HFFc6 (cell line): Measurements from ENCODE around the gene DMRTB1. TPM values are rescaled to one million over a fixed set of nuclear protein-coding genes. Genes with fewer than 3 reads are reported as not detected.
A peak's percentile ranks its signal among the peaks of the same experiment; 100 is the strongest.

Experiments
- DNase-seq: peaks from one replicate; pipeline ENCODE4 v3.0.0-alpha.2; 2018
- H3K27ac Mint-ChIP-seq: 2 replicates; pipeline ENCODE4 v1.8.0; 2020; ENCODE audit warnings: mild to moderate bottlenecking, mixed read lengths
- H3K27me3 Mint-ChIP-seq: 2 replicates; pipeline ENCODE4 v1.8.0; 2021; ENCODE audit warnings: mild to moderate bottlenecking, moderate library complexity, mixed read lengths; ENCODE audit not compliant: insufficient read depth
- H3K36me3 Mint-ChIP-seq: 2 replicates; pipeline ENCODE4 v1.8.0; 2021; ENCODE audit warnings: low read depth, mixed read lengths
- H3K4me1 Mint-ChIP-seq: 2 replicates; pipeline ENCODE4 v1.8.0; 2020; ENCODE audit warnings: low read depth, mixed read lengths
- H3K4me3 Mint-ChIP-seq: 2 replicates; pipeline ENCODE4 v1.8.0; 2020; ENCODE audit warnings: mild to moderate bottlenecking, moderate library complexity, mixed read lengths
- H3K9me3 Mint-ChIP-seq: 2 replicates; pipeline ENCODE4 v1.8.0; 2020; ENCODE audit warnings: mild to moderate bottlenecking, mixed read lengths
- CTCF ChIP-seq: fragments of 200-600 bp; sonication (generic); IDR thresholded peaks from 2 replicates; pipeline ENCODE4 v1.5.0; 2021; ENCODE audit warnings: antibody characterized with exemption, mild to moderate bottlenecking
- total RNA-seq, 6 experiments: library from RNA; stranded (reverse); fragmentation: NEBNext Ultra II Directional; extraction: Animal tissue kit (Norgen Biotek cat#: 25700); gene quantifications; 2 replicates in 1 of 6; 3 replicates in 5 of 6; pipeline ENCODE4 v1.2.3, GENCODE V29; 2021

The DMRTB1 gene
- total RNA-seq, 6 experiments from 2014 or later = not detected

GRCh38 chr1:53509775-53510174, 50.6 kb downstream of the DMRTB1 start:
- no peak for TF ChIP-seq CTCF
- DNase-seq = no peak
- no peak overlapping the region for H3K27ac Mint-ChIP-seq
- H3K9me3 Mint-ChIP-seq = no peaks in the 10 kb centered on the region
- peaks cover 9% of the 10 kb centered on the region for H3K4me1 Mint-ChIP-seq
- no peak overlapping the region for H3K4me3 Mint-ChIP-seq
- no peaks in the 10 kb centered on the region for H3K36me3 Mint-ChIP-seq
- H3K27me3 Mint-ChIP-seq = peaks cover 9% of the 10 kb centered on the region

GRCh38 chr1:53510215-53510614, 51.0 kb downstream of the DMRTB1 start:
- DNase-seq = no peak
- Mint-ChIP-seq H3K27me3 (peaks cover 9% of the 10 kb centered on the region), H3K4me3 (no peak overlapping the region), H3K36me3 (no peaks in the 10 kb centered on the region), H3K9me3 (no peaks in the 10 kb centered on the region), H3K4me1 (peaks cover 9% of the 10 kb centered on the region), H3K27ac (no peak overlapping the region)
- TF ChIP-seq CTCF = no peak

- no peak for TF ChIP-seq CTCF
- Mint-ChIP-seq H3K36me3 (no peaks in the 10 kb centered on the region), H3K27me3 (peaks cover 11% of the 10 kb centered on the region), H3K9me3 (no peaks in the 10 kb centered on the region), H3K27ac (no peak overlapping the region), H3K4me1 (peaks cover 9% of the 10 kb centered on the region), H3K4me3 (no peak overlapping the region)
- no peak for DNase-seq
Measured at GRCh38 chr1:53511323-53511932, 52.2 kb downstream of the DMRTB1 start.

GRCh38 chr1:53511933-53512806, 53.0 kb downstream of the DMRTB1 start:
- TF ChIP-seq CTCF = no peak
- peaks cover 9% of the 10 kb centered on the region for H3K4me1 Mint-ChIP-seq
- H3K27me3 Mint-ChIP-seq = peaks cover 10% of the 10 kb centered on the region
- peak; percentile 45 for DNase-seq
- H3K4me3 Mint-ChIP-seq = no peak overlapping the region
- no peak overlapping the region for H3K27ac Mint-ChIP-seq
- no peaks in the 10 kb centered on the region for H3K9me3 Mint-ChIP-seq
- no peaks in the 10 kb centered on the region for H3K36me3 Mint-ChIP-seq

- Mint-ChIP-seq H3K27ac (no peak overlapping the region), H3K36me3 (no peaks in the 10 kb centered on the region), H3K4me3 (no peak overlapping the region), H3K27me3 (peaks cover 10% of the 10 kb centered on the region), H3K4me1 (peaks cover 9% of the 10 kb centered on the region), H3K9me3 (no peaks in the 10 kb centered on the region)
- DNase-seq = no peak
- TF ChIP-seq CTCF = no peak
Measured at GRCh38 chr1:53512807-53513755, 53.9 kb downstream of the DMRTB1 start.
